ENCODE results near the gene COMMD1.

COMMD1 gene

DNA sequence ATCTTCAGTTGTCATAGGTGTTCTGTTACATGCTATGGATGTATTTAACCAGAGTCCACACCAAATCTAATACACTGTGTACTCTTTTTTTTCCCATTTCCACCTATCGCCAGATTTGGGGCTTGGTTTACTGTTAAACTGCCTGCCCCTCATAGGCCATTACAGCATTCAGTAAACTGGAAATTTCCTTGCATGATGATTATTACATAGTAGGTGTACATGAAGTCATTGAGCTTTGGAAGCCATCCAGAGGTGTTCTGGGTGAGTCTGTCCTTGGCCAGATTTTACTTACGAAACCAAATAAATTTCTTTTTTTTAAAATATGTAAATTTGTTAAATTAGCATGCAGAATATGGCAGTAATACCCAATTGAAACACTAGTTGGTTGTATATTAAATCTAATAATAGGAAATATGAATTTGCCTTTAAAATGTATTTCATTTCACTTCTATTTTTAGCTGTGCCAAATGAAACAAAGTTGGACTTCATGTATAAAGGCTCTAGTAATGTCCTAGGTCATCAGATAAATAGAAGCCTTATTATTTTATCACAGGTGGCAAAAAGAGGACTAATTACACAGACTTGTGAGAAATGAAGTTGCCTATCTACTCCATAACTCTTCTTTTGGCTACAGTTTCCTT lies 60.7 kb downstream of the COMMD1 start:
- TF ChIP-seq, protein P1, sequence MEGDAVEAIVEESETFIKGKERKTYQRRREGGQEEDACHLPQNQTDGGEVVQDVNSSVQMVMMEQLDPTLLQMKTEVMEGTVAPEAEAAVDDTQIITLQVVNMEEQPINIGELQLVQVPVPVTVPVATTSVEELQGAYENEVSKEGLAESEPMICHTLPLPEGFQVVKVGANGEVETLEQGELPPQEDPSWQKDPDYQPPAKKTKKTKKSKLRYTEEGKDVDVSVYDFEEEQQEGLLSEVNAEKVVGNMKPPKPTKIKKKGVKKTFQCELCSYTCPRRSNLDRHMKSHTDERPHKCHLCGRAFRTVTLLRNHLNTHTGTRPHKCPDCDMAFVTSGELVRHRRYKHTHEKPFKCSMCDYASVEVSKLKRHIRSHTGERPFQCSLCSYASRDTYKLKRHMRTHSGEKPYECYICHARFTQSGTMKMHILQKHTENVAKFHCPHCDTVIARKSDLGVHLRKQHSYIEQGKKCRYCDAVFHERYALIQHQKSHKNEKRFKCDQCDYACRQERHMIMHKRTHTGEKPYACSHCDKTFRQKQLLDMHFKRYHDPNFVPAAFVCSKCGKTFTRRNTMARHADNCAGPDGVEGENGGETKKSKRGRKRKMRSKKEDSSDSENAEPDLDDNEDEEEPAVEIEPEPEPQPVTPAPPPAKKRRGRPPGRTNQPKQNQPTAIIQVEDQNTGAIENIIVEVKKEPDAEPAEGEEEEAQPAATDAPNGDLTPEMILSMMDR (IDR thresholded peaks at IDR 0.05; ENCODE audit: borderline replicate concordance, insufficient read depth, low read depth, low read length) = no peak
- H3K4me3 ChIP-seq (ENCODE audit: low read depth, low read length) = no peak overlapping the region

DNA sequence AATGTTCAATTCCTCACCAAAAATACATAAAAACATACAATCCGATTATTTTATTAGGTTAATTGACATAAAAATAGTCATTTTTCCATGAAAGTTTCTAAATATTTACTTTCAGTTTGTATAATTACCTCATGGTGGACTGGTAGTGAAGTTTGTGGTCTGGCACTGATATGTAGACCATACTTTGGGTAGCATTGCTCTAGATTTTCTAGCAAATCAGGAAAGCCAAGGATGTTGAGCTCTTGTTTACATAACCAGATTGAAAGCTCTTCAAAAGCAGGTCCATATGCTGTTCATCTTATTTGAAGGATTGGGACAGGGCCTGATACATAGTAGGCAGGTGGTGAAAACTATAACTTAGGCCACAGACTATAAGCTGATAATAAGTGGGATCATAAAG lies 61.8 kb downstream of the COMMD1 start:
- no peak overlapping the region for H3K4me3 ChIP-seq (ENCODE audit: low read depth, low read length)
- TF ChIP-seq, protein P1 (IDR thresholded peaks at IDR 0.05; ENCODE audit: borderline replicate concordance, insufficient read depth, low read depth, low read length) = no peak

DNA sequence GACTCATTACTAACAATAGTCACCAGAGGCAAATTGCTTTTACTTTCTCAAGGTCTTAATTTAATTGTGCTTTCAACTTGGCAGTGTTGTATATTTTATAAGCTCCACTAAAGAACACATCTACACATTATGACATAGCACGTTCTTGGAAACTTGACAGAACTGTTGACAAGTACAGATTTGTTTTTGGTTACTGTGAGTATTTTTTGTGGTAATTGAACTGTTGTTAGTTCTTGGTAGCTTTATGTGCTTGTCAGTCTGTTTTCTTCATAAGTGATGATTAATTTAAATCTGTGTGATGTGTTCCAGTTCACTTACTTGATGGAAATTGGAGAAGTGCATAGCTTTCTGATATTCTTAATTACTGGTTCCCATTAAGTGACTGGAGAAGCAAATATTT lies 63.9 kb downstream of the COMMD1 start:
- H3K4me3 ChIP-seq (ENCODE audit: low read depth, low read length) = no peak overlapping the region
- TF ChIP-seq, protein P1 (IDR thresholded peaks at IDR 0.05; ENCODE audit: borderline replicate concordance, insufficient read depth, low read depth, low read length) = no peak

DNA sequence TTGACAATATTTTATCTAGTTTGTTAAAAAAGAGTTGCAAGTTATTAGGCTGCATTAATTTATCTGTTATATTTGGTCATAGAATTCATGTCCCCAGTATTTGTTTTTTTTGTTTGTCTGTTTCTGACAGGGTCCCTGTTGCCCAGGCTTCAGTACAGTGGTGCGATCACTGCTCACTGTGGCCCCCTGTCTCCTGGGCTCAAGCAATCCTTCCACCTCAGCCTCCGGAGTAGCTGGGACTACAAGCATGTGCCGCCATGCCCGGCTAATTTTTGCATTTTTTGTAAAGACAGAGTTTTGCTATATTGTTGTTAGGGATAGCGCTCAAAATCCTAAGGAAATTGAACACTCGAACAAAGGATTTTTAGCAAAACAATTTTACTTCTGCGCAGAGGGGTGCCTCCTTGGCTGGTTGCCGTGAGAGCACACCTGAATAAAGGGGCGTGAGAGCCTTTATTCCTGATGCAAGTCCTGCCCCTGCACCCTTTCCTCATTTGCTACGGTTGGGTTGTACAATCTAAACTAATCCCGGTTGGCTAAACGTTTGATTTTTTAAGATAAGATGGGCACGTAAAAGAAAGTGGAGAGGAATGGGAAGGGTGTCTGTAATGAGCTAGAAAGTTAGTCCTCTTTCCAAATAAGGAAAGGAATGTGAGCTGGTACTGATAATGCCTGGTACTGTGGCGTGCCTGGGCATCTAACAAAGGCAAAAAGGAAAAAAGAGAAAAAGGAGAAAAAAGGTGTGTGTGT lies 65.5 kb downstream of the COMMD1 start:
- H3K4me3 ChIP-seq (ENCODE audit: low read depth, low read length) = no peak overlapping the region
- TF ChIP-seq, protein P1 (IDR thresholded peaks at IDR 0.05; ENCODE audit: borderline replicate concordance, insufficient read depth, low read depth, low read length) = no peak

DNA sequence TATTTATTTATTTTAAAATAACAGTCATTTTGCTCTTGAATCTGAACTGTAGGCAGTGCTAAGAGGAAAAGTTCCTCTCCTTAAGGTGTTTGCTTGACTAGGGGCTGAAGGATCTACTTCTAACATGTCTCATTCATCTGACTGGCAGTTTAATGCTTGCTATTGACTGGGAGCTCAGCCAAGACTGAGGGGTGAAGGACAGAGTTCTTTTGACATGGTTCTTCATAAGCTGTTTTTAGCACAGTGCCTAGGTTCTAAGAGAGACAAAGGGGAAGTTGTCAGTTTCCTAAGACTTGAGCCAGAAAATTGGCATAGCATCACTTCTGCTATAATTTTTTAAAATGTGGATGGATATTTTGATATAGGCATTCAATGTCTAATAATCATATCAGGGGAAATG lies 73.0 kb downstream of the COMMD1 start:
- TF ChIP-seq, protein P1 (IDR thresholded peaks at IDR 0.05; ENCODE audit: borderline replicate concordance, insufficient read depth, low read depth, low read length) = no peak
- no peak overlapping the region for H3K4me3 ChIP-seq (ENCODE audit: low read depth, low read length)

DNA sequence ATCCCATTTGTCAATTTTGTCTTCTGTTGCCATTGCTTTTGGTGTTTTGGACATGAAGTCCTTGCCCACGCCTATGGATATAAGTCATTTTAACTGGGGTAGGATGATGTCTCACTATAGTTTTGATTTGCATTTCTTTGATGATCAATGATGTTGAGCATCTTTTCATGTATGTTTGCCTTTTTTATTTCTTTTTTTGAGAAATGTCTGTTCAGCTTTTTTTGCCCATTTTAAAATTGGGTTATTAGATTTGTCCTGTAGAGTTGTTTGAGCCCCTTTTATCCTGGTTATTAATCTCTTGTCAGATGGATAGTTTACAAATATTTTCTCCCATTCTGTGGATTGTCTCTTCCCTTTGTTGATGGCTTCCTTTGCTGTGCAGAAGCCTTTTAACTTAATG lies 75.3 kb downstream of the COMMD1 start:
- TF ChIP-seq, protein P1 (IDR thresholded peaks at IDR 0.05; ENCODE audit: borderline replicate concordance, insufficient read depth, low read depth, low read length) = no peak

DNA sequence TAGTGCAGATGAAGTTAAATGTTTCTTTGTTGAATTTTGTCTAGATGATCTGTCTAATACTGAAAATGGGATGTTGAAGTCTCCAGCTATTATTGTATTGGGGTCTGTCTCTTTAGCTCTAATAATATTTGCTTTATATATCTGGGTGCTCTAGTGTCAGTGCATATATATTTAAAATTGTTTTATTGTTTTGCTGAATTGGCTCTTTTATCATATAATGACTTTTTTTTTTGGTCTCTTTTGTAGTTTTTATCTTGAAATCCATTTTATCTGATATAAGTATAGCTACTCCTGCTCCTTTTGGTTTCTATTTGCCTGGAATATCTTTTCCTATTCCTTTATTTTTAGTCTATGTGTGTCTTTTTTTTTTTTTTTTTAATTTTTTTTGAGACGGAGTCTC lies 79.2 kb downstream of the COMMD1 start:
- TF ChIP-seq, protein P1 (IDR thresholded peaks at IDR 0.05; ENCODE audit: borderline replicate concordance, insufficient read depth, low read depth, low read length) = no peak
- H3K4me3 ChIP-seq (ENCODE audit: low read depth, low read length) = no peak overlapping the region

More for the DNA sequence above, 75.3 kb downstream of the COMMD1 start:
- H3K4me3 ChIP-seq (ENCODE audit: low read depth, low read length) = no peak overlapping the region

All from GM12875 (cell line).